Liver (tissue), 9 donors: ENCODE results near the gene LPP. TPM values are rescaled to one million over a fixed set of nuclear protein-coding genes. Genes with fewer than 3 reads are reported as not detected.

ENCODE experiments used
- DNase-seq: peaks from one replicate; pipeline ENCODE4 v3.0.0-alpha.2; 2017; ENCODE audit warnings: low spot score
- H3K27ac ChIP-seq, 2 donors: one replicate each; pipeline ENCODE4 v1.7.0; 2013; ENCODE audit warnings: inconsistent platforms in 2 of 2, low read length in 2 of 2, control low read depth in 1 of 2, low read depth in 1 of 2, mild to moderate bottlenecking in 1 of 2
- H3K27me3 ChIP-seq, 4 donors: one replicate each; pipeline versions ENCODE4 v1.6.1 to v1.7.0; 2013; ENCODE audit warnings: low read length in 3 of 4, inconsistent platforms in 1 of 4, mild to moderate bottlenecking in 1 of 4, moderate library complexity in 1 of 4; ENCODE audit not compliant: control insufficient read depth in 4 of 4, insufficient read depth in 4 of 4
- H3K36me3 ChIP-seq, 4 donors: one replicate each; pipeline versions ENCODE4 v1.6.1 to v1.7.0; 2013; ENCODE audit warnings: low read length in 3 of 4, mild to moderate bottlenecking in 3 of 4, low read depth in 1 of 4, moderate library complexity in 1 of 4; ENCODE audit not compliant: control insufficient read depth in 4 of 4, insufficient read depth in 3 of 4
- H3K4me1 ChIP-seq, 4 donors: one replicate each; pipeline versions ENCODE4 v1.6.1 to v1.7.0; 2013; ENCODE audit warnings: low read length in 3 of 4, mild to moderate bottlenecking in 3 of 4, moderate library complexity in 1 of 4; ENCODE audit not compliant: control insufficient read depth in 4 of 4, insufficient read depth in 4 of 4
- H3K4me3 ChIP-seq, 3 donors: one replicate each; pipeline versions ENCODE4 v1.6.1 to v1.7.0; 2013; ENCODE audit warnings: low read length in 3 of 3, control low read depth in 1 of 3, low read depth in 1 of 3, mild to moderate bottlenecking in 1 of 3
- H3K9ac ChIP-seq, 2 donors: one replicate each; pipeline ENCODE4 v1.7.0; 2013; ENCODE audit warnings: low read length in 2 of 2, mild to moderate bottlenecking in 2 of 2, moderate library complexity in 2 of 2, control low read depth in 1 of 2, low read depth in 1 of 2
- H3K9me3 ChIP-seq, 4 donors: one replicate each; pipeline versions ENCODE4 v1.6.1 to v1.7.0; 2013; ENCODE audit warnings: low read length in 3 of 4; ENCODE audit not compliant: control insufficient read depth in 4 of 4
- ATF3 ChIP-seq: IDR thresholded peaks from 2 replicates; pipeline ENCODE4 v1.6.1; 2016; ENCODE audit warnings: antibody characterized with exemption
- CTCF ChIP-seq: fragments of 150-350 bp; IDR thresholded peaks from 2 replicates; pipeline ENCODE4 v1.5.1; 2017; ENCODE audit warnings: improper control_type of control experiment, low read depth, low read length; ENCODE audit not compliant: missing input control
- EGR1 ChIP-seq, 2 donors: IDR thresholded peaks; 2 replicates each; pipeline ENCODE4 v1.6.1; 2016 to 2018; ENCODE audit warnings: antibody characterized with exemption in 2 of 2, low read depth in 2 of 2
- FOXA1 ChIP-seq: IDR thresholded peaks from 2 replicates; pipeline ENCODE4 v1.6.1; 2016; ENCODE audit warnings: antibody characterized with exemption
- FOXA2 ChIP-seq: IDR thresholded peaks from 2 replicates; pipeline ENCODE4 v1.6.1; 2016; ENCODE audit warnings: antibody characterized with exemption
- GABPA ChIP-seq, 2 donors: IDR thresholded peaks in 1 of 2; conservative IDR thresholded peaks in 1 of 2; 2 replicates each; pipeline ENCODE4 v1.6.1; 2016; ENCODE audit warnings: antibody characterized with exemption in 2 of 2, mild to moderate bottlenecking in 1 of 2, moderate library complexity in 1 of 2
- HNF4A ChIP-seq, 2 donors: conservative IDR thresholded peaks; 2 replicates each; pipeline ENCODE4 v1.6.1; 2016; ENCODE audit warnings: antibody characterized with exemption in 2 of 2, mild to moderate bottlenecking in 2 of 2
- HNF4G ChIP-seq: IDR thresholded peaks from 2 replicates; pipeline ENCODE4 v1.6.1; 2016; ENCODE audit warnings: antibody characterized with exemption
- JUND ChIP-seq, 2 donors: IDR thresholded peaks; 2 replicates each; pipeline ENCODE4 v1.6.1; 2016; ENCODE audit warnings: antibody characterized with exemption in 2 of 2
- NR2F2 ChIP-seq: IDR thresholded peaks from 2 replicates; pipeline ENCODE4 v1.6.1; 2016; ENCODE audit warnings: antibody characterized with exemption
- RAD21 ChIP-seq, 2 donors: IDR thresholded peaks; 2 replicates each; pipeline ENCODE4 v1.6.1; 2016; ENCODE audit warnings: antibody characterized with exemption in 2 of 2, mild to moderate bottlenecking in 2 of 2
- REST ChIP-seq: IDR thresholded peaks from 2 replicates; pipeline ENCODE4 v1.6.1; 2016; ENCODE audit warnings: antibody characterized with exemption, mild to moderate bottlenecking
- RXRA ChIP-seq, 2 donors: IDR thresholded peaks; 2 replicates each; pipeline ENCODE4 v1.6.1; 2017 to 2018; ENCODE audit warnings: antibody characterized with exemption in 2 of 2, mild to moderate bottlenecking in 1 of 2
- SP1 ChIP-seq: IDR thresholded peaks from 2 replicates; pipeline ENCODE4 v1.6.1; 2018; ENCODE audit warnings: antibody characterized with exemption, mild to moderate bottlenecking
- TAF1 ChIP-seq: conservative IDR thresholded peaks from 2 replicates; pipeline ENCODE4 v1.6.1; 2016; ENCODE audit warnings: antibody characterized with exemption, mild to moderate bottlenecking
- YY1 ChIP-seq: IDR thresholded peaks from 2 replicates; pipeline ENCODE4 v1.6.1; 2016; ENCODE audit warnings: antibody characterized with exemption, mild to moderate bottlenecking
- ZBTB33 ChIP-seq: IDR thresholded peaks from 2 replicates; pipeline ENCODE4 v1.6.1; 2016; ENCODE audit warnings: antibody characterized with exemption
- WGBS: extraction: QIAGEN DNeasy Blood & Tissue Kit; methylation state at CpG from one replicate; pipeline ENCODE4 v1.1.7; 2013; 5-methylcytosine and 5-hydroxymethylcytosine counted together
- polyA plus RNA-seq, 2 donors: library from polyadenylated mRNA; stranded (reverse) in 1 of 2; unstranded in 1 of 2; fragments of 200-250 nt in 1 of 2; fragments of >200 nt in 1 of 2; fragmentation: Nextera tagmentation in 1 of 2; extraction: Ambion mirVana in 1 of 2; gene quantifications; one replicate each; pipeline versions ENCODE4 v1.2.1 to v1.2.3, GENCODE V29; 2013 to 2015
- total RNA-seq, 2 donors: library from RNA; depleted of rRNA; stranded (reverse); fragments of >200 nt; gene quantifications; one replicate each; pipeline ENCODE4 v1.2.3, GENCODE V29; 2014
- donor health status: healthy.
- donor health status: healthy.
- donor health status: healthy.
- donor health status: healthy.
- donor health status: healthy.

LPP gene
- total and polyA plus RNA-seq, 4 donors: 3.3 to 53.7 (median 28.2) TPM

GRCh38 chr3:188211476-188211875 is 57.5 kb downstream of the LPP start:
- no peak overlapping the region for H3K27ac ChIP-seq
- TF ChIP-seq RAD21 (IDR thresholded peaks at IDR 0.05) (no peak), ZBTB33 (no peak)
- H3K27me3 ChIP-seq: no peaks in the 10 kb centered on the region
- H3K9me3 ChIP-seq: no peaks in the 10 kb centered on the region
- H3K36me3 ChIP-seq: peaks cover 0 to 5% (median 2%) of the 10 kb centered on the region in 4 donors
- no peak overlapping the region for H3K9ac ChIP-seq
- DNase-seq: no peak
- WGBS: 93% methylated on average over 4 of the region's 4 CpGs
- no peak overlapping the region for H3K4me3 ChIP-seq
- peaks cover 4 to 22% (median 10%) of the 10 kb centered on the region in 4 donors for H3K4me1 ChIP-seq

- peak overlapping the region in 1 of 2 donors; percentile 38 for H3K27ac ChIP-seq
- no peak for TF ChIP-seq FOXA1
- TF ChIP-seq REST: no peak
- no peak for TF ChIP-seq GABPA (IDR thresholded peaks at IDR 0.05 in 1 of 2, conservative IDR thresholded peaks at IDR 0.05 in 1 of 2)
- peak in 1 of 2 donors; percentile 24 for TF ChIP-seq RAD21 (IDR thresholded peaks at IDR 0.05)
- no peak for TF ChIP-seq ATF3
- TF ChIP-seq SP1: no peak
- no peak for TF ChIP-seq TAF1
- no peak for TF ChIP-seq YY1
- peak in 1 of 2 donors; percentile 16 for TF ChIP-seq HNF4A (conservative IDR thresholded peaks at IDR 0.05)
- TF ChIP-seq CTCF: no peak
- no peak for TF ChIP-seq RXRA (IDR thresholded peaks at IDR 0.05)
- TF ChIP-seq NR2F2: no peak
- TF ChIP-seq HNF4G: no peak
- no peak for TF ChIP-seq JUND (IDR thresholded peaks at IDR 0.05)
- no peak for TF ChIP-seq EGR1 (IDR thresholded peaks at IDR 0.05; ENCODE audit: low read depth in 2 of 2)
- no peak for TF ChIP-seq FOXA2
- no peak for TF ChIP-seq ZBTB33
- no peak overlapping the region for H3K9ac ChIP-seq
- DNase-seq: no peak
- peaks cover 0 to 5% (median 2%) of the 10 kb centered on the region in 4 donors for H3K36me3 ChIP-seq
- no peaks in the 10 kb centered on the region for H3K9me3 ChIP-seq
- H3K4me3 ChIP-seq: no peak overlapping the region
- 75% methylated on average over 9 of the region's 9 CpGs for WGBS
- no peaks in the 10 kb centered on the region for H3K27me3 ChIP-seq
- peaks cover 3 to 13% (median 4%) of the 10 kb centered on the region in 4 donors for H3K4me1 ChIP-seq
Observed at GRCh38 chr3:188212308-188212969, 58.5 kb downstream of the LPP start.
